GM21526 (cell line): ENCODE data around the gene ANKRD42.
"Not testable (repeated sequence)": the region's sequence is repeated elsewhere in the genome, so short reads cannot be mapped to it uniquely, and the experiment has no call there.

Experiments
- ATAC-seq: cut with Tn5 transposase; IDR thresholded peaks from one replicate; pipeline ENCODE4 v1.9.1; 2021; ENCODE audit warnings: moderate library complexity; ENCODE audit not compliant: unreplicated experiment, low FRiP score

Gene ANKRD42

GRCh38 chr11:83223457-83223856 lies 29.9 kb downstream of the ANKRD42 start:
- no peak for ATAC-seq

DNA sequence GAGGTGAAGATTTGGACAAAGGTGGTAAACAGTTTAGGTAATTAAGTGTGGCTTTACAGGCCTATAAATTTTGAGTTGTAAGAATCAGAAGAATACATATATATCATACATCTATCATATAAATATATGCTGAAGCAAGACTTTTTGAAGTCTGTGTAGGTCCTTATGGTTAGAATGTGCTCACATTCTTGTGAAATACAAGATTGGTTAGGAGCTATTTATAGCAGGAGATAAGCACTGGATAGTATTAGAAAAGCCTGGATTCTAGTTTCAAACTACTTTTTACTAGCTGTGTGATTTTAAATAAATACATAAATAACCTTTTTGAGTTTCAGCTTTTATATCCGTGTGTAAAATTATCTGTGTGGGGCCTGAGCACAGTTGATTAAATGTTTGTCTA lies 42.3 kb downstream of the ANKRD42 start:
- ATAC-seq, result no peak

GRCh38 chr11:83238111-83238510 lies 44.6 kb downstream of the ANKRD42 start:
- ATAC-seq, result no peak

DNA sequence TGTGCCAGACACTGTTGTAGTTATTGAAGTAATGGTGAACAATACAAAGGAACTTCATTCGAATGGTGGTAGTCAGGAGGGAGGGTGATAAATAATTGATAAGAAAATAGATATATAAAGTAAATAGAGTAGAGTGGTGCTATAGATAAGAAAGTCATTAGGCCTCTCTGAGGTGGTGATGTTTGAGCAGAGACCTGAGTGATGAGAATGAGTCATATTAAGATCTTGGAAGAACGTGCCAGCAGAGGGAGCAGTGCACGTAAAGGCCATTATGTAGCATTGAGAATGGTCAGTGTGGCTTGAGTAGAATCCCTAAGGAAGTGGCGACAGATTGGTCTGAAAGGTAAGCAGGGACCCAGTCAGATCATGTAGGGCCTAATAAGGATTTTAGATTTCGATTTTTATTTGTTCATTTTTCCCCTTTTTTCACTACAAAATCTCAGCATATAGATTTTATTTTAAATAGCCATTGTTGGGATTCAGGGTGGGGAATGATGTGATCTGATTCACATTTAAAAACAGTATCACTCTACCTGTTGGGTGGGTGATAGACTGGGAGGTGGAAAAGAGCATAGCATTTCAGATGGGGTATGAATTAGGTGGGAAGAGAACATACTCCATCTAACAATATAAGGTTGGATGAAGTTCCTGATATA lies 47.9 kb downstream of the ANKRD42 start:
- no peak for ATAC-seq

DNA sequence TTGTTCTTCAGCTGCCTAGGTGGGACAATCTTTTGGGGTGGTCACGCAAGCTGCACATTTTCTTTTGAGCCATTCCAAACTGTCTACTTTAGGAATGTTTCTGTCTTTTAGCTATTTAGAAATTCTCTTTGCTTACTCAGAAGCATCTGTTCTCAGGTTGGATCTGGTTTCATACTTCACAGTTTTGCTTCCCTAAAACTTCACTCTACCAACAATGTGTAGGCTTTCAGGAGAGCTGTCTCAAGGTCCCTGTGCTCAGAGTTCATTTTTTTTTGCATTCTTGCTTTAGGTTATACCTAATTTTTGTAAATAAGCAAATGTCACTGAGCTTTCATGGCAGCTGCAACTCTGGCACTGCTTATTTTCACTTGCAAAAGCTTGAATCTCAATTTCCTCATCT lies 55.9 kb downstream of the ANKRD42 start:
- no peak for ATAC-seq

GRCh38 chr11:83249972-83250593 lies 56.6 kb downstream of the ANKRD42 start:
- peak; percentile 77 for ATAC-seq

DNA sequence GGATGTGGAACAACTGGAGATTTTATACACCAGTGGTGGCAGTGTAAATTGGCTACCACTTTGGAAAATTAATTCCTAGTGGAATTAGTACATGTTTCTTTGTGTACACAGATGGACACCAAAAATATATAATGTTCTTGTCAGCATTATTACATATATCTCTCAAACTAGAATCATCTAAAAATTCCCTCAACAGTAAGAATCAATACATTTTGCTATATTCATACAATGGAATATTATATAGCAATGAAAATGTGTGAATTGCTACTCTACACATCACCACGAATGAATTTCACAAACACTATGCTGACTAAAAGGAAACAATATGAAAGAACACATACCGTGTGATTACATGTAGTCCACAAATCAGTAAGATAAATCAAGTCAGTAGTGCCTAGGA lies 58.8 kb downstream of the ANKRD42 start:
- ATAC-seq, result no peak

DNA sequence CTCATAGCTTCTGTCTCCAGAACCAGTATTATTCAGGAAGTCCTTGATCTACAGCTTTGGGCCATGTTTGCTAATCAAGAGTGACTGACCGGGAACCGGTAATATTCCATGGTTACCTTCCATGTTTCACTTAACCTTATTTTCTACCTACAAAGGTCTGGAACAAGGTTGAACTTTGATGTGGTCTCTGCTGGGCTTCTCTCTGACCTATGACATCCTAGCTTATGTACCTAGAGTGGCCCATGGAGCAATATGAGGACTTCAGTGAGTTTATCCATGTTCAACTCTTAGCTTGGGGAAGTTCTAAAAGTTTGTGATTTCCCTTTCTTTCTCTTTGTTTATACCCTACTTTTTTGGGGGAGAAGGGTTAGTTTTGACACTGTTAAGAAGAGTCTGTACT lies 59.4 kb downstream of the ANKRD42 start:
- ATAC-seq, result no peak

GRCh38 chr11:83255366-83255765 lies 61.9 kb downstream of the ANKRD42 start:
- ATAC-seq, result no peak

GRCh38 chr11:83256602-83257340 lies 63.3 kb downstream of the ANKRD42 start:
- no peak for ATAC-seq

- ATAC-seq, result no peak
Measured at GRCh38 chr11:83257761-83258168, 64.3 kb downstream of the ANKRD42 start.

DNA sequence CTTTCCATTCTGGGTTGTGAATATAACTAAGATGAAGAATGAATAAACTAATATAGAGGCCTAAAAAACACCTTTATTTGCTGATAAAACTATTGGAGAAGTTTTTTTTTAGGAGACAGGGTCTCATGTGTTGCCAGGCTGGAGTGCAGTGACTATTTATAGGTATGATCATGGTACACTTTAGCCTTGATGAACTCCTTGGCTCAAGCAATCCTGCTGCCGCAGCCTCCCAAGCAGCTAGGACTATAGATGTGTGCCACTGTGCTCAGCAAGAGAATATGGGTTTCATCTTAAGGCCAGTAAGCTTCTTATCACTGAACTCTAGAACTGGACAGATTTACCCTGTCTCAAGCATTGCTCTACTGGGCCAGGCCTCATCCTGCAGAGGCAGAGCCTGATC lies 66.0 kb downstream of the ANKRD42 start:
- no peak for ATAC-seq

DNA sequence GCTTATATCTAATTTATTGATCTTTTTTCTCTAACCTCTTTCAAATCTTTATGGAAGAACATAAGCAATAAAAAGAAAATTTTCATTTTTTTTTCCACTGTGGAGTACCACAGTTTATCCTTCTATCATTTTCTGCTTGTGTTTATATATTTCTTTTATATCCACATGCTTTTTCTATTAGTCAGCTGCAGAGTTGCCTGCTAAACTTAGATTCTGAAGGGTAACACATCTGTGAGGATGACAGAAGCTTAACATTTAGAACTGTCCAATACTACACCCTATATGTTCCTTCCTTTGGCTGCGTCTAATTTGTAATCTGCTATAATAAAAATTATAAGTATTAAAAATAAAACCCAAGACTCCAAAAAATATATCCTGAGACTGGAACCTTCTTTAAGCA lies 71.8 kb downstream of the ANKRD42 start:
- no peak for ATAC-seq

GRCh38 chr11:83269080-83269479 lies 75.6 kb downstream of the ANKRD42 start:
- ATAC-seq, result not testable (repeated sequence)

GRCh38 chr11:83271734-83272133 lies 78.2 kb downstream of the ANKRD42 start:
- not testable (repeated sequence) for ATAC-seq

- no peak for ATAC-seq
Measured at GRCh38 chr11:83272627-83273026, 79.1 kb downstream of the ANKRD42 start.

GRCh38 chr11:83275888-83276641 lies 82.6 kb downstream of the ANKRD42 start:
- no peak for ATAC-seq

- ATAC-seq, result no peak
Measured at GRCh38 chr11:83278351-83278750, 84.8 kb downstream of the ANKRD42 start.

DNA sequence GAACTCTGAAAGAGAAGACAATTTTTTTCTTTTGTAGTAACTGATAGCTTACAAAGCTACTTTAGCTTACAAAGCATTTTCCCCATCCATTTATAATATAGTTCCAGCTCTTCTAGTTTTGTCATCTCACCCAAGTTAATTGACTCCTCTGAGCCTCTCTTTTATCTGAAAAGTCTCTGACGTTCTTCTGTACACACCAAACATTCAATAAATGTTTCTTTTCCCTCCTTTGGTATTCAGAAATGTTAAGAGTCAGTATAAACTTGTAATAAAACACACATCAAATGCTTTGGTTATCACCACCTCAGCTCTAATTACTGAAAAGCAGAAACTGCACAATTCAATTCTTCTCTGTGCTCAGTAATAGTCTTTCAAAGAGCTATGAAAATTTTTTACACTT lies 86.7 kb downstream of the ANKRD42 start:
- ATAC-seq, result no peak

DNA sequence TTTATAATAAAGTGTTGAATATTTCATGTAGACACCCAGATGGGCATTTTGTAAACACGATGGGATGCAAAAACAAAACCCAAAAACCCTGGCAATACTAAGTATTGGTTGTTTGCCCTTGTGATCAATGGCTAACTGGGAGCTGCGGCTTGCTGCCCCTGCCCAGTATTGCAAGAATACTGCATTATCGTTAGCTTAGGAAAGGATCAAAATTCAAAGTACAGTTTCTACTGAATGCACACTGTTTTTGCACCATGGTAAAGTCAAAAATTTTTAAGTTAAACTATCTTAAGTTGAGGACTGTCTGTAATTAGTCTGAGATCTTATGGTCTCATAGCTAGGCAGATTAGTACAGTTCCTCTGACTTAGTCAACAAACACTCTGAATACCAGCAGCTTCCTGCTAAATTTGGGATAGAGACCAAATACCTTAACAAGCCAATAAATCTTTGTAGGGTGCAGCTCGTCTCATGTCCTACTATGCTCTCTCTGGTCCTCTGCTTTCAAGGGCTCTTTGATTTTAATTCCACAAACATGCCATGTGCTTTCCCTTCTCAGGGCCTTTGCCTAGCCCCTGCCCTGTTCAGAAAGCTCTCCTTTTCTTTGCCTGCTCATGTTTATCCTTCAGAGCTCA lies 88.7 kb downstream of the ANKRD42 start:
- ATAC-seq, result no peak
